BJ (cell line): ENCODE data around the gene U2SURP. TPM values are rescaled to one million over a fixed set of nuclear protein-coding genes. Genes with fewer than 3 reads are reported as not detected.

Source experiments
- CTCF ChIA-PET: fragments of 350-600 bp; formaldehyde crosslinking; extraction: SDS; loops from one replicate; lab custom pipeline; 2021; ENCODE audit warnings: antibody characterized with exemption, inconsistent platforms; lab: Yijun Ruan, JAX
- POLR2A ChIA-PET: fragments of 300-600 bp; sonication (Branson Sonifier 250); formaldehyde crosslinking; extraction: SDS; loops from one replicate; lab custom pipeline; 2021; ENCODE audit warnings: antibody characterized with exemption; lab: Charles Lee
- DNase-seq: peaks from one replicate; pipeline ENCODE4 v3.0.0-alpha.2; 2011; ENCODE audit warnings: low read depth
- H3K27me3 ChIP-seq: 2 replicates; pipeline ENCODE4 v1.6.0; 2011; ENCODE audit warnings: low read length; ENCODE audit not compliant: control insufficient read depth, insufficient read depth
- H3K36me3 ChIP-seq: 2 replicates; pipeline ENCODE4 v1.5.1; 2011; ENCODE audit warnings: low read length; ENCODE audit not compliant: control insufficient read depth, insufficient read depth
- H3K4me3 ChIP-seq: 2 replicates; pipeline ENCODE4 v1.5.1; 2011; ENCODE audit warnings: low read depth, mild to moderate bottlenecking, control low read depth, low read length
- CTCF ChIP-seq: IDR thresholded peaks from 2 replicates; pipeline ENCODE4 v1.5.1; 2011; ENCODE audit warnings: low read depth, mild to moderate bottlenecking, control low read depth, inconsistent platforms, low read length, moderate library complexity; ENCODE audit not compliant: insufficient read depth
- polyA plus RNA-seq: library from polyadenylated mRNA; depleted of rRNA; stranded (reverse); fragments of >200 nt; gene quantifications from 2 replicates; pipeline ENCODE4 v1.2.3, GENCODE V29; 2011

The U2SURP gene
- polyA plus RNA-seq, 1 experiment = 22.6 TPM

- CTCF ChIA-PET = no interaction called here
- no peak for DNase-seq
- no peaks in the 10 kb centered on the region for H3K27me3 ChIP-seq
- H3K36me3 ChIP-seq = no peaks in the 10 kb centered on the region; the same call in 1 of the 2 replicates
- H3K4me3 ChIP-seq = no peak overlapping the region
- TF ChIP-seq CTCF = no peak
- POLR2A ChIA-PET = no interaction called here
Observed at GRCh38 chr3:143056372-143056771, 55.0 kb downstream of the U2SURP start.

- H3K4me3 ChIP-seq = no peak overlapping the region
- DNase-seq = no peak
- no peaks in the 10 kb centered on the region; the same call in 1 of the 2 replicates for H3K36me3 ChIP-seq
- H3K27me3 ChIP-seq = no peaks in the 10 kb centered on the region
- ChIA-PET CTCF (no interaction called here), POLR2A (no interaction called here)
- TF ChIP-seq CTCF = no peak
Observed at GRCh38 chr3:143060906-143061305, 59.5 kb downstream of the U2SURP start.

GRCh38 chr3:143063018-143063417, 61.6 kb downstream of the U2SURP start:
- H3K27me3 ChIP-seq = no peaks in the 10 kb centered on the region
- TF ChIP-seq CTCF = no peak
- DNase-seq = no peak
- H3K36me3 ChIP-seq = no peaks in the 10 kb centered on the region
- H3K4me3 ChIP-seq = no peak overlapping the region
- ChIA-PET CTCF (interaction anchor here (0.9 kb wide), 1 partner anchor 13 kb away, joined by 3 read pairs; no protein-coding TSS in a partner anchor), POLR2A (no interaction called here)

GRCh38 chr3:143064777-143065176, 63.4 kb downstream of the U2SURP start:
- no peak for TF ChIP-seq CTCF
- CTCF ChIA-PET = interaction anchor here (1.5 kb wide), 1 partner anchor 609 kb away, joined by 3 read pairs; no protein-coding TSS in a partner anchor
- POLR2A ChIA-PET = no interaction called here
- no peak for DNase-seq
- Histone ChIP-seq H3K4me3 (no peak overlapping the region), H3K36me3 (no peaks in the 10 kb centered on the region), H3K27me3 (no peaks in the 10 kb centered on the region)

- CTCF ChIA-PET = interaction anchor here (1.0 kb wide), 1 partner anchor 20 kb away, joined by 3 read pairs; no protein-coding TSS in a partner anchor
- POLR2A ChIA-PET = no interaction called here
Observed at GRCh38 chr3:143065364-143065763, 64.0 kb downstream of the U2SURP start.

More at GRCh38 chr3:143065364-143065763, 64.0 kb downstream of the U2SURP start:
- DNase-seq = no peak
- H3K27me3 ChIP-seq = no peaks in the 10 kb centered on the region
- H3K4me3 ChIP-seq = no peak overlapping the region
- no peak for TF ChIP-seq CTCF
- no peaks in the 10 kb centered on the region for H3K36me3 ChIP-seq
